Ascending aorta (tissue), 2 donors: Measurements from ENCODE around the gene PANK4. TPM values are rescaled to one million over a fixed set of nuclear protein-coding genes. Genes with fewer than 3 reads are reported as not detected.

Experiments used
- DNase-seq, 2 donors: peaks; one replicate each; pipeline ENCODE4 v3.0.0-alpha.2; 2019; ENCODE audit warnings: low spot score in 2 of 2
- H3K27ac ChIP-seq, 2 donors: fragments of 200-600 bp; sonication (generic); one replicate each; pipeline ENCODE4 v1.5.1; 2016 to 2017; ENCODE audit warnings: mild to moderate bottlenecking in 1 of 2
- H3K27me3 ChIP-seq: fragments of 200-600 bp; sonication (generic); one replicate; pipeline ENCODE4 v1.5.1; 2017
- H3K36me3 ChIP-seq, 2 donors: fragments of 200-600 bp; sonication (generic); one replicate each; pipeline ENCODE4 v1.5.1; 2016
- H3K4me1 ChIP-seq, 2 donors: fragments of 200-600 bp; sonication (generic); one replicate each; pipeline ENCODE4 v1.5.1; 2016 to 2017; ENCODE audit warnings: mild to moderate bottlenecking in 1 of 2
- H3K4me3 ChIP-seq, 2 donors: fragments of 200-600 bp; sonication (generic); one replicate each; pipeline ENCODE4 v1.5.1; 2016 to 2017; ENCODE audit warnings: mild to moderate bottlenecking in 1 of 2
- H3K9me3 ChIP-seq, 2 donors: fragments of 200-600 bp; sonication (generic); one replicate each; pipeline ENCODE4 v1.5.1; 2016
- CTCF ChIP-seq, 3 experiments: fragments of 200-600 bp in 2 of 3; fragments of 450-650 bp in 1 of 3; sonication (generic) in 2 of 3; IDR thresholded peaks; one replicate each; pipeline ENCODE4 v1.5.1; 2016 to 2019; ENCODE audit warnings: antibody characterized with exemption in 3 of 3, mild to moderate bottlenecking in 1 of 3, moderate library complexity in 1 of 3
- intact Hi-C: fragments of 100-400 bp; cut with DNase I; formaldehyde crosslinking; loops from one replicate; pipeline ENCODE4 v1.15.1; 2023
- total RNA-seq: library from RNA; depleted of rRNA; stranded (reverse); fragments of >200 nt; gene quantifications from one replicate; pipeline ENCODE4 v1.1.0, GENCODE V29; 2016

The PANK4 gene
- total RNA-seq, 1 donor from 2014 or later: 80.5 TPM

GRCh38 chr1:2513939-2514652 lies 12.3 kb downstream of the PANK4 start:
- Histone ChIP-seq H3K27me3 (no peaks in the 10 kb centered on the region), H3K4me3 (no peak overlapping the region), H3K27ac (no peak overlapping the region), H3K4me1 (no peaks in the 10 kb centered on the region), H3K36me3 (peaks cover 99% of the 10 kb centered on the region in 2 donors), H3K9me3 (no peaks in the 10 kb centered on the region)
- no peak for DNase-seq
- intact Hi-C loops: no loop called here
- no peak for TF ChIP-seq CTCF (IDR thresholded peaks at IDR 0.05)

- no peaks in the 10 kb centered on the region for H3K27me3 ChIP-seq
- TF ChIP-seq CTCF (IDR thresholded peaks at IDR 0.05): no peak
- H3K36me3 ChIP-seq: peaks cover 98 to 99% of the 10 kb centered on the region in 2 donors
- DNase-seq: no peak
- intact Hi-C loops: no loop called here
- H3K4me3 ChIP-seq: no peak overlapping the region
- no peaks in the 10 kb centered on the region for H3K9me3 ChIP-seq
- H3K27ac ChIP-seq: no peak overlapping the region
- no peaks in the 10 kb centered on the region for H3K4me1 ChIP-seq
Measured at GRCh38 chr1:2512862-2513421, 13.5 kb downstream of the PANK4 start.

- Histone ChIP-seq H3K4me3 (no peak overlapping the region), H3K27me3 (no peaks in the 10 kb centered on the region), H3K4me1 (no peaks in the 10 kb centered on the region), H3K27ac (no peak overlapping the region), H3K9me3 (no peaks in the 10 kb centered on the region), H3K36me3 (peaks cover 79 to 80% of the 10 kb centered on the region in 2 donors)
- intact Hi-C loops: no loop called here
- no peak for TF ChIP-seq CTCF (IDR thresholded peaks at IDR 0.05)
- no peak for DNase-seq
Measured at GRCh38 chr1:2510366-2511155, 15.8 kb downstream of the PANK4 start.

GRCh38 chr1:2509589-2509988 lies 16.8 kb downstream of the PANK4 start:
- DNase-seq: no peak
- intact Hi-C loops: no loop called here
- no peak overlapping the region for H3K4me3 ChIP-seq
- H3K36me3 ChIP-seq: peaks cover 69 to 70% of the 10 kb centered on the region in 2 donors
- no peaks in the 10 kb centered on the region for H3K4me1 ChIP-seq
- peaks cover 2% of the 10 kb centered on the region for H3K27me3 ChIP-seq
- no peak for TF ChIP-seq CTCF (IDR thresholded peaks at IDR 0.05)
- H3K9me3 ChIP-seq: no peaks in the 10 kb centered on the region
- H3K27ac ChIP-seq: no peak overlapping the region

GRCh38 chr1:2508751-2509150 lies 17.6 kb downstream of the PANK4 start:
- intact Hi-C loops: no loop called here
- no peak for TF ChIP-seq CTCF (IDR thresholded peaks at IDR 0.05)
- no peak for DNase-seq
- Histone ChIP-seq H3K27me3 (peaks cover 9% of the 10 kb centered on the region), H3K4me3 (no peak overlapping the region), H3K36me3 (peaks cover 62% of the 10 kb centered on the region in 2 donors), H3K4me1 (no peaks in the 10 kb centered on the region), H3K9me3 (no peaks in the 10 kb centered on the region), H3K27ac (no peak overlapping the region)
